GOT3 (cell line): ENCODE measurements around the gene KIF26B.

Experiments
- DNase-seq: peaks from one replicate; lab custom pipeline; 2025; ENCODE audit warnings: mixed read lengths; lab: John Stamatoyannopoulos, UW

KIF26B gene

GRCh38 chr1:245279346-245279745, 124.6 kb downstream of the KIF26B start:
- DNase-seq, result no peak

- no peak for DNase-seq
Observed at GRCh38 chr1:245283001-245283400, 128.2 kb downstream of the KIF26B start.

GRCh38 chr1:245285168-245285567, 130.4 kb downstream of the KIF26B start:
- no peak for DNase-seq

- DNase-seq, result no peak
Observed at GRCh38 chr1:245288796-245289195, 134.0 kb downstream of the KIF26B start.

GRCh38 chr1:245290836-245291235, 136.1 kb downstream of the KIF26B start:
- no peak for DNase-seq

GRCh38 chr1:245291351-245291750, 136.6 kb downstream of the KIF26B start:
- no peak for DNase-seq

GRCh38 chr1:245292141-245292540, 137.4 kb downstream of the KIF26B start:
- DNase-seq, result no peak

- no peak for DNase-seq
Observed at GRCh38 chr1:245292553-245292952, 137.8 kb downstream of the KIF26B start.

GRCh38 chr1:245294020-245294419, 139.2 kb downstream of the KIF26B start:
- no peak for DNase-seq

GRCh38 chr1:245298781-245299180, 144.0 kb downstream of the KIF26B start:
- no peak for DNase-seq

GRCh38 chr1:245301162-245301580, 146.4 kb downstream of the KIF26B start:
- DNase-seq, result no peak

GRCh38 chr1:245301921-245302320, 147.1 kb downstream of the KIF26B start:
- DNase-seq, result no peak

- no peak for DNase-seq
Observed at GRCh38 chr1:245304698-245305097, 149.9 kb downstream of the KIF26B start.

- no peak for DNase-seq
Observed at GRCh38 chr1:245306020-245306419, 151.2 kb downstream of the KIF26B start.

GRCh38 chr1:245306628-245307410, 152.0 kb downstream of the KIF26B start:
- no peak for DNase-seq

GRCh38 chr1:245310571-245311531, 156.1 kb downstream of the KIF26B start:
- no peak for DNase-seq

- DNase-seq, result no peak
Observed at GRCh38 chr1:245311887-245312536, 157.2 kb downstream of the KIF26B start.

GRCh38 chr1:245313576-245313975, 158.8 kb downstream of the KIF26B start:
- no peak for DNase-seq

- DNase-seq, result no peak
Observed at GRCh38 chr1:245316784-245317183, 162.0 kb downstream of the KIF26B start.

GRCh38 chr1:245317217-245317616, 162.4 kb downstream of the KIF26B start:
- DNase-seq, result no peak

- no peak for DNase-seq
Observed at GRCh38 chr1:245319094-245319493, 164.3 kb downstream of the KIF26B start.

- DNase-seq, result no peak
Observed at GRCh38 chr1:245322673-245323072, 167.9 kb downstream of the KIF26B start.
